CD4-positive, alpha-beta T cell treated with Interleukin-6 for 4 hours (primary cell): Measurements from ENCODE around the gene SLC38A4.

Experiments
- DNase-seq: peaks from one replicate; pipeline ENCODE4 v3.0.0-alpha.2; 2020; ENCODE audit warnings: mixed read lengths

The SLC38A4 gene

DNA sequence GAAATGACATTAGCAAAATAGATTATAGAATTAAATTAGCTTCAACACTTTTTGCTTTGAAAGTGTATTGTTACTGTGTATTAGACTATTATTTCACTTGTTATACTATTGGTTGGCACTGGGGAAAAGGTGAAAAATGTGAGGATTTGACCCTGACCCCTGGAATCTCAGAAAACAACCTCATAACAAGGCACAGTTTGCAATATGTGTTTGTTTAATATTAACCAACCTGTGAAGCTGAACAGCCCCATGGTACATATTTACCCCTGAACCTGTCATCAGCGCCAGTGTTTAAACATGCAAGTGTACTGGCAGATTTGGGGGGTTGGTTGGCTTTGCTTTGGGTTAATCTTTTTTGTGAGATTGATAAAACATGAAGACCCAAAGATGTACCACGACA lies 11.7 kb downstream of the SLC38A4 start:
- no peak for DNase-seq

DNA sequence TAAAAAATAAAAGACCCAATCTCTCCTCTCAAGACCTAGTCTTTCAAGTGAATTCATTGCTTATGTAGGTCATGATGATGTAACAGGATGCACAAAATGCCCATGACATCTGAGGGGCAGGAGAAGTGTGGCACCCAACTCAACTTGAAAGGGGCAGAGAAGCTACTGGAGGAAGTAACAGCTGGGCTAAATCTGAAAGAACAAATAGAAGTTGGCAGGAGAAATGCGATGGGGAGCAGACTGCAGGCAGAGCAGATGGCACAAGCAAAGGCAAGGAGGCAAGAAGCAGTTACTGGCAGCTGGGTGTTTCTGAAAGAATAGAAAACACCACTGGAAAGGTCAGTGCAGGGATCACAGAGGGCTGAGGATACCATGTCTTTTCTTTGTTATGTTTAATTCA lies 14.6 kb downstream of the SLC38A4 start:
- DNase-seq = no peak

- DNase-seq = no peak
Observed at GRCh38 chr12:46808955-46809697, 16.7 kb downstream of the SLC38A4 start.

- no peak for DNase-seq
Observed at GRCh38 chr12:46808317-46808716, 17.5 kb downstream of the SLC38A4 start.

DNA sequence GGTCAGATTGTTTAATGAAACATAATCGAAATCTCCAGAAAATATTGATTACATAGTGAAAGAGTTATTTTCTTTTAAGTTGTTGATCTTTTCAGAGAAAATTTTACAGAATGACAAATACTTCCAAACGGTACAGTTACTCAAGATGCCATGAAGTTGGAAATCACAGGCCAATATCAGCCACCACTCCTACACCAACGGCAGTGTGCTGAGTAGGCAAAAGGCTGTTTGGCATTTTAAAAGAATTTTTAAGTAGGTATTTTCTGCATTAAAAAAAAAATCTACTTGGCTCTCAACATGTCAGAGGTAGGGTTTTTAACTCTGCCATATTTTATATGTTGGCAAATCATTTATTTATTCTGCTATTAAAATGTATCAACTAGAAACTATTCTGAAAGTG lies 21.7 kb downstream of the SLC38A4 start:
- no peak for DNase-seq

GRCh38 chr12:46803517-46803916 lies 22.3 kb downstream of the SLC38A4 start:
- DNase-seq = no peak

DNA sequence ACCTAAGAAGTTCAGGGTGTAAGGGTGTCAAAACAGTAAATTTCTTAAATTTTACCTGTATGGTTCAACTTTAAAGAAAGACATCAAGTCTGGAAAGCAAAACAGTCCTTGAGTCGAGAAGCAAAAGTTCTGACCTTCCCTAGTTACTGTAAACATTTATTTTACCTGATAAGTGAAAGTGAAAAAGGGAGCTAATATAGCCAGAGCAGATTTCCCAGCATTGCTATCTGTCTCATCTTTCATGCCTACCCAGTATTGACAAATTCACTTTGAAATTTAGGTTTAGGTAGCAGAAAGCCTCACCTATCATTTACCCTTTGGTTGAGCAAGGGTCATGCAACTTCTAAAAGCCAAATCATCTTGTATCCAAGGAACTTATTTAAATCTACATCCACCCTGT lies 24.5 kb downstream of the SLC38A4 start:
- no peak for DNase-seq

GRCh38 chr12:46800160-46800559 lies 25.6 kb downstream of the SLC38A4 start:
- no peak for DNase-seq

GRCh38 chr12:46798648-46799047 lies 27.1 kb downstream of the SLC38A4 start:
- no peak for DNase-seq

GRCh38 chr12:46798056-46798455 lies 27.7 kb downstream of the SLC38A4 start:
- DNase-seq = no peak

DNA sequence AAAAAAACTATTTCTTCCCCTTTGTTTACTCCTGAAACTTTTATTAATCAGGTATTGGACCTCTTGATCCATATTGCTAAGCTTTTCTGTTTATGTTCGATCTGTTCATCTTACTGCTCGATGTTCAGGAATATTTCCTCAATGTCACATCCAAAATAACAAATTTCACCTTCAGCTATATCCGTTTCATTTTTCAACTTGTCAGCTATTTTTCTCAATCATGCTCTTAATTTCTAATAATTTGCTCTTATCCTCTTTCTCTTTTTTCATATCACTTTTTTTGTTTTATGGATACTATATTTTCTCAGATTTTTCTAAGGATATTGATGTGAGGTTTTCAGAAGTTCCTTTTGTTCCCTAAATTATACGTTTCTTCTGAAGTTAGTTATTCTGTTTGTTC lies 29.8 kb downstream of the SLC38A4 start:
- no peak for DNase-seq

DNA sequence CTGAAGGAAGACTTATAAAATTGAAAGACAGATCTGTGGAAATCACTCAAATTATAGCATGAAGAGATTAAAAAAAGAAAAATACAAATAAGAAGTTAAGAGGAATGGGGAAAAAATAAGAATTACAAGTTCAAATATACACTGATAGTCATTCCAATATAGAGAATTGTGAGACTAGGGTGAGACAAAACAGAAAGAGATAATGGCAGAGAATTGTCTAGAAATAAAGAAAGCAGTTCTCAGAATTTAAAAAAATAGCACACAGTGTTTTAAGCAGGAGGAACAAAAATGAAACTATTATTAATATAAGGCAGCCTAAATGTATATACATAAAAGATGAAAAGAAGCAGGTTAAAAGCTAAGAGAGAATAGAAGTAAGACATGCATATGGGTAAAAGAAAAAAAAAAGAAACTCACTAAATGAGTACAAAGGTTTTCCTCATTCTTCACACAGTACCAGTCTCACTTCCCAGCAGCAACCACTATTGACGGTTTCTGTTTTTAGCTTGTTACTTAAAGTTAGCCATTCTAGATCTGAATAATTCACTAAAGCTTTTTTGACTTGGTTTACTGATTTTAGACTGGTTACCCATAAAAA lies 31.1 kb downstream of the SLC38A4 start:
- DNase-seq = no peak

GRCh38 chr12:46792925-46793324 lies 32.9 kb downstream of the SLC38A4 start:
- no peak for DNase-seq

DNA sequence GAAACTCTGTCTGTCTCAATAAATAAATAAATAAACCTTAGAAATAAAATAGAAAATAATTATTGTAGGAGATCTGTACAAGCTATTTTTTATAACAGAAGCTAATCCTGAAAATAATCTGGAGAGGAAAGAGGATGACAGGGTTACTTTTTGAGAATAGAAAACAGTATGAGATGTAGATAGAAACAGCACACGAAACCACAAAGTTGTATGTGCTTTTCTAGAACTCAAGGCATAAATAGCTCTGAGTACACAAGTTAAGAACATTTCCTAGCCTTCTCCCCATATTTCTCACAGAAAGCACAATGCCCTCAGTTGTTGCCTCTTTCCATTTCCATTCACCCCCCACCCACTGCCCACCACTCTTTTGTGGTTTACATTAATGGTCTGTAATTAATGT lies 35.7 kb downstream of the SLC38A4 start:
- DNase-seq = no peak

DNA sequence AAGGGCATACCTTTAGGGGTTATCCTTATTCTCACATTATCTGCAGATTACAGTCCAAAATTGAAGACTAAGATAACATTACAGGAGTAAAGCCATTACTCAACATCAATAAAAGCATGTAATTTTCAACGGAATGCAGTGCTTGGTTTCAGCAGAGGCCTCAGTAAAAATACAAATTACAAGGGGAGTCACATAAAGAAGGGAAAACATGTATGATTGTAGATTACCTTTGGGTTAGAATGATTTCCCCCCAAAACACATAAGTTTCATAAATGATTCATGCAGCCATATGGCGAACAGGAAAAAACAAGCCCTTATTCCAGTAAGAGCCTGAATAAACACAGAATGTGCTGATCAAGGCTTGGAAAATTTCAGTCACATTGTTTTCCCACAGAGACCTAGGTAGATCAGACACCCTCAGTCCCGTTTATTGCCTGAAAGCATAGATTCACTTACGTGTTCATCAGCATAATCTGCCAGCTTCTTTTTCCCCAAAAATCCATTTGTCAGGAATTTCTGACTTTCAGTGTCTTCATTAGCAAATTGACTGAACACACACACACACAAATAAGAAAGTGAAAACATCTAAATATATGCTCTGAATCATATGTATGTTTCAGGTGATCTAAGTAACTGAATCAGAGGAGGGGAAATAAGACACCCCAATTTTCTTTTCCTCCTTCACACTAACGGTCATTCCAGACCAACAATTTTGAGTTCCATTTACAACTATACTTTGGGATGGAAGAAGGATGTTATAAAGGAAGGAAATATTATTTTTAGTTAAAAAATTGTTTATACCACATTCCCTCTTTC lies 37.5 kb downstream of the SLC38A4 start:
- DNase-seq = no peak

GRCh38 chr12:46787496-46788055 lies 38.2 kb downstream of the SLC38A4 start:
- no peak for DNase-seq

DNA sequence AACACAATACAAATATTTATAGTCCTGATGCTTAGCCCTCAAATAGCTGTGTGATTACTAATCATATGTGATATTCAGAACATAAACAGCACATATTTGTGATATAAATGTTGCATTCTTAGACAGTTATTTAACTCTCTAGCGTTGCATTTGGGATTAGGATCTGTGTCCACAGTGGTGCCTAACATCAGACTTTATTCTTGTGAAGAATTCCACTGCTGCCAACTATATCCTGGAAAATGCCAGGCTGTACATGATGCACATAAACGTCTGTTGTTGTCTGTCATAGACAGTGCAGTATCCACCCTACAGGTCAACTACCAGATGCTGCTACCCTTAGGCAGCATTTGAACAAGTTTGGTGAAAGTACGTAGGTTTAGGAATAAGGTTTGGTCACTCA lies 39.0 kb downstream of the SLC38A4 start:
- no peak for DNase-seq

DNA sequence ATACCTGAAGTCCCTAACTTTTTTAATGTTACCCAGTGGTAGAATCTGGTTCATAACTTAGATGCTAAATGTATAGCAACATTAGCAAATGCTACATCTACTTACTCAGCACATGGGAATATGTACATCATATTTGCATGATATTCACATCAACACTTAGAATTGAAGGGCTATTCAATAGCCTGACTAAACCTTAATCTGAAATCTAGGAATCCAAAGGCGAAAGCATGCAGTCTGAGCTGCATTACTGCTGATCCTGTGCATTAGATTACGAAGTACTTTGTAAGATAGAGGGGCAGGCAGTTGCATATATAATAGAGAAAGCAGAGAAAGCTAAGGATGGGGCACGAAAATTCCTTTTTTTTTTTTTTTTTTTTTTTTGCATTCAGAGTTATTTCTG lies 40.4 kb downstream of the SLC38A4 start:
- DNase-seq = no peak

- no peak for DNase-seq
Observed at GRCh38 chr12:46783871-46784270, 41.9 kb downstream of the SLC38A4 start.

- DNase-seq = no peak
Observed at GRCh38 chr12:46779879-46780278, 45.9 kb downstream of the SLC38A4 start.

- DNase-seq = no peak
Observed at GRCh38 chr12:46779063-46779462, 46.7 kb downstream of the SLC38A4 start.

DNA sequence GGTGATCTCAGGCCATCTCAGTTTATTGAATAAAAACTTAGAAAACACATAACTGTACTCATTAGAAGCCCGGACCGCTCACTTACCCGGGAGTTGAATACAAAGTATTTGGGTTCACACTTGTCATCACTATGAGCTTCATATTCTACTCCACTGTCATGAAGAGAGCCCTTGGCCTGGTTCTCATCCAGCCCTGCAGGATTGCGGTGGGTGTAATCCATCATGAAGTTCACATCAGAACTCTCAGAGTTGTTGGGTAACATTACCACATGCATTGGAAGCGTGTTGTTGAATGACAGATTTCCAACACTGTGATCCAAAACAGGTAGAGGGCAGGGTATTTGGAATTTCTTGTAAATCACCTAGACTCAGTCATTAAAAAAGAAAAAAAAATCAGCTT lies 47.4 kb downstream of the SLC38A4 start:
- DNase-seq = no peak

GRCh38 chr12:46777587-46777986 lies 48.2 kb downstream of the SLC38A4 start:
- DNase-seq = no peak

DNA sequence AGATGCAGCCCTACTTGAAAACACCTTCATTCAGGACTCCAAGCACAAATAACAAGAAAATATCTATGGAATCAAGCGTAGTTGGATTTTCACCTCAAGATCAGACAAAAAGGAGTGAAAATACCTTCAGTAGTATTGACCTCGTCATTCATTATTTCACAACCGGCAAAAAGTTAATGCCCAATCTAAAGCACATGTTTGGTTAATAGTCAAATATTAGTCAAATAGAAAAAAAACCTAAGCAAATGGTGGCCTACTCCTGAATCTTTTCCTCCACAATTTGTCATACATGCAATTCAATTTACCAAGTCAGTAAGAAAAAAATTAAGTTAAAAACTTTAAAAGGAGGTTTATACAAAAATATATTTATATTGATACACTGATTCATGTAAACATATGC lies 50.0 kb downstream of the SLC38A4 start:
- no peak for DNase-seq
